HuH-7 (cell line): ENCODE data around the gene NUP210.

Experiments used
- DNase-seq: peaks from one replicate; pipeline ENCODE4 v3.0.0; 2011; ENCODE audit warnings: low spot score

NUP210 gene

DNA sequence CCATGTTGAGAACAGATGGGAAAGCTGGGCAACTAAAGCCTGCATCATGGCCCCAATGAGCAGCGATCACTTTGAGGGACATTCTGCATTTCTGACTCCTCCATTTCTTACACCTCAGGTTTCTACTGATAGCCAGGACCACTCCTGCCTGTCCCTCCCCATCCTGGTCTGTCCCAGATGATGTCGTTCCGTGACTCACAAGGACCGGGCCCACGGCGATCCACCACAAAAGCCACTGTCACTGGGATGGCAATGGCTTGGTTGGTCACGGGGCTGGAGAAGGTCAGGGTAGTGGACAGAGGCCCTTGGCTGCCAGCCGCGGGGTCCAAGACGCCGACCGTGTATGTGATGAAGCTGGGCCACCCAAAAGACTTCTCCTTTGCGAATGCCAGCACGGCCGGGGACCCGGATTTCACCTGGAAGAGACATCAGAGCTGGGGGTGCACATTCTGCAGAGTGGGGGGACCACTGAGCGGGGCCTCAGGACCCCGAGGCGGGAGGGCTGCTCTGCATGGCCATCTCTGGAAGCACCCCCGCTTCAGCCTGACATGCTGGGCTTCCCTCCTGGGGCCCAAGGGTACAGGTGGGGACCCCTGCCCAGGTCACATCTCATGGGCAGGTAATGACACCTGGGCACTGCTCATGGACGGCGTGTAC, 100.4 kb downstream of the NUP210 start:
- DNase-seq = no peak

DNA sequence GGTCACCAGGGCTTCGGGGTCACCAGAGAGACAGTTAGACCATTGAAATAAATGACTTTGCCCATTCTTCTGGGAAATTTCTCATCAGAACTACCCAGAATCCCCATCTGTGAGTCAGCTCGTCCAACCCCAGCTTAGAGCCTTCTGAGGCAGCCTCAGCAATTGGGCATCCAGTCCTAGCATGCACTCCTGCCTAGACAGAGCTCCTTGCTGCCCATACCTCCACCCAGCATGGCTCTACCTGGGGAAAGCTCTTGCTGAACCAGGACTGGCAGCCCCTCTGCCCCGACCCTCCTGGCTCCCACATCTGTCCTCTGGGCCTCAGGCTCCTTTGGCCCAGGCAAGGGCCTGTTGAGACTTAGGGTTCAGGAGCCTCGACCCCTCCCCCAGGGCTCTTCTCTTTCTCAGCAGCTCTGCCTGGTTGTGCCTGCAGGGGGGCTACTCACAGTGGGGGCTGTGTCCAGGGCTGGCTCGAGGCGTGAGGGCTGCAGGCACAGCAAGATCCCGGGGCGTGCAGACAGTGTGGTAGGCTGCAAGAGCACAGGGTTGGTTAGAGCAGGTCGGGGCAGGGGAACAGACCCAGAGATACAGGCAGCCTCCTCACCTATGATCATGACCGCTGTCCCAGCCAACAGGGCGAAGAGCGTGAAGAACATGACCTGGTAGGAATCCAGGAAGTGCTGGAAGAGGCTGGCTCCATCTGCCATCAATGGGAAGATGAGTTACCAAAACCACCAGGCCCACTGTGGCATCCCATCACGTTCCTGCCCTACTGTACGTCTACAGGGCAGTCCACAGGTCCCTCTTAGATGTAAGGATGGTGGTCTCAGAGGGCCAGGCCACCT, 101.3 kb downstream of the NUP210 start:
- DNase-seq = no peak

DNA sequence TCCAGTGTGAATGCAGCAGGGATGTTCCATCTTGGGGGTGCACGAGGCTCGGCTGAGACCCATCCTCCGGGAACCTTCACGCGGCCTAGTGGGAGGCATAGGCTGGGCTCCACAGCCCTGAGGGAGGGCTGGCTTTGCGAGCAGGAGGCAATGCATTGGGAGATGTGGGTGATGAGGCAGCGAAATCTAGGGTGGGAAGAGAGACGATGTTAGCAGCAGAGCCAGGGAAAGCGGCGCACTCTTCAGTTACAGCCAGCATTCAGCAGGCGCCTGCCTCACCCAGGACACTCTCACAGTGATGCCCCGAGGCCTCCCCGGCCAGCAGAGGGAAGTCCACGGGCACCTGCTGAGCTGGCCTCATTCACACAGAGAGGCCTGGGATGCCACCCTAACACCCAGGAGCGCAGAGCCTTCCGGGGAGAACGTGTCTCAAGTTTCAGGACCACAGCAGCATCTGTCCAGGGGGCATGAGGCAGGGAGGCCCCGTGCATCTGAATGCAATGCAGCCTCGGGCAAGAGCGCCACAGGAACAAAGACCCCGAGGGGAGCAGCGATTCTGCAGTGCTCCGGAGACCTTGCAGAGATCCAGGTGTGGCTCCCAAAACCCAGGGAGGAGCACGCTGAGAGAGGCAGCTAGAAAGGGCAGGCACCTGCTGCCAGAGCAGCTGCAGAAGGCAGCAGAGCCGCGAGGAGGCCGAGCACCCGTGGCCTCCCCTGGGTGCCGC, 102.4 kb downstream of the NUP210 start:
- DNase-seq = no peak

DNA sequence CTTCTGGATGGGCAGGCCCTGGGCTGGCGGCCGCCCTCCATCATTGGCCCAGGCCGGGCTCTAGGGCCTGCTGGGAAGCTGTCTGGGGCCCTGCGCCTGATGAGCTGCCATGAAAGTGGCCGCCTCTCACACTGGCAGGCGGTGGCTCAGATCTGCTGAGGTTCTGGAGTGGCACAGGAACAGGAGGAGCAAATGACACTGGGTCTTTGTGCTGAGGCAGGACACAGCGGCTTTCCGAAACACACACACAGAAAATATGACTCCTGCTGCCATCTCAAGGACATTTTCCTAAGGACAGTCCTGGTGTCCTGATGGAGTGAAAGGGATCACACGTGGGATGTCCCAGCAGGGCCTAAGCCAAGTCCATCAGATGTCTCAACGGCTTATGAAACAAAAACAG, 103.5 kb downstream of the NUP210 start:
- DNase-seq = no peak

DNA sequence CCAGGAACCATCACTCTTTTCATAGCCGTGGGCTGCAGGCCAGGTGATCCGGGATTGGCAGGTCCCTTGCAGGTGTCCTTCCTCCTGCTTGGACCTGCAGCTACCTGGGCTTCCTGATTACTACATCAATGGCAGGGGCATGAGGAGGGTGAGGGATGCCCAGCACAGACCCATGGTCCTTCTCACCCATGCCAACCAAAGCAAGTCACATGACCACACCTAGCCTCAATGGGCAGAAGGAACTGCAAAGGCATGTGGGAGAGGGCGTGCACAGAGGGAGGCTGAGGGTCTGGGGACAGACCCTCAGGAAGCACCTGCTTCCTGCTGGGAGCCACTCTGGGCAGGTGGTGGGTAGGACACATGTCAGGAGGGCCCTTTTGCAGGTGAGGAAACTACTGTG, 105.2 kb downstream of the NUP210 start:
- DNase-seq = no peak

DNA sequence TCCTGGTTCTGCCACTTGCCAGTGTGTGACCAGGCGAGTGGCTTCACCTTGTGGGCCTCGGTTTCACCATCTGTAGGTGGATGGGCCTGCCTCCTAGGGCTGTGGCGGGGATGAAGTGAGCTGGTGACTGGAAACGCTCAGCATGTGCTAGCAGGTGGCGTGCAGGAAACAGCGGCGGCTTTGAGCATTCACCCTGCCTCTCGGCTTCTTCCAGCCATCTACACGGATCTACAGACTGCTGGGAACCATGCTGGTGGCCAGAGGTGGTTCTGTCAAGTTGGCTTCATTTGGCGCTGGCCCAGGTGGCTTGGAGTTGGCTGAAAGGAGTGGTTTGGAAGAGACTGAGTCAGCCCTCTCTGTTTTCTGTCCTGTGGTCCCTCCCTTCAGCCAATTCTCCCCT, 106.3 kb downstream of the NUP210 start:
- DNase-seq = no peak

DNA sequence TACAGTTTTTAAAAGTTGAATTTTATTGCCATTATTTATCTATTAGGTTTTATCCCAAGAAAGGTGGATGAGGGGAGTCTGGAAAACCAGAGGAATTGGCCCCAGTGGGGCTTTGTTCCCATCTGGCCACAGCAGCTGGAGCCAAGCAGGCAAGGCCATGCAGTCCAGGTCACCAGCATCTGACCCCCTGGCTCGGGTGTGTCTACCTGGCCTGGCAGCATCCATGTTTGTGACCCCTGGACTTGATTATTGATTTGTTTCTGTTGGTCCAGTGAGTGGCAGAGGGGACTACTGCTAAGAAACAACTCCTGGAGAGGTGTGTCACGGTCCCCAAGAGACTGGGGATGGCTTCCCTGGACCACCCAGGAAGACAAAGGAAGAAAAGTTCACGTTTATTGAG, 111.1 kb downstream of the NUP210 start:
- DNase-seq = no peak

DNA sequence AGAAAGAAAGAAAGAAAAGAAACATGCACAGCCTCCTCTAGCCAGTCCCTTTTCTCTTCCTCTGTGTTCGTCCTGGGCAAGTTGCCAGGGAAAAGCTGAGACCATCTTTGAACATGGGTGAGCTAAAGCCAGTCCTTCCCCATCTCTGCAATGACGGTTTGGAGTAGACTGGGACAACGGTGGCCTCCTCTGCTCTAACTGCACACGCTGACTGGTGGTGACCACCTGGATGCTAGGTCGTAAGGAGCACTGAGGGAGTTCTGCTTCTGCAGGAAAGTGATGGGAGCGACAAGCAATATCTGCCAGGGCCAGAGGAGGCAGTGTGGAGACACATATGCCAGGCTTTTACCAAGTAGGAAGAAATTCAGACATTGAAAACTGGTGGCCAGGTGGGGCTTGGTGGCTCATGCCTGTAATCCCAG, 111.7 kb downstream of the NUP210 start:
- peak; percentile 91 for DNase-seq

DNA sequence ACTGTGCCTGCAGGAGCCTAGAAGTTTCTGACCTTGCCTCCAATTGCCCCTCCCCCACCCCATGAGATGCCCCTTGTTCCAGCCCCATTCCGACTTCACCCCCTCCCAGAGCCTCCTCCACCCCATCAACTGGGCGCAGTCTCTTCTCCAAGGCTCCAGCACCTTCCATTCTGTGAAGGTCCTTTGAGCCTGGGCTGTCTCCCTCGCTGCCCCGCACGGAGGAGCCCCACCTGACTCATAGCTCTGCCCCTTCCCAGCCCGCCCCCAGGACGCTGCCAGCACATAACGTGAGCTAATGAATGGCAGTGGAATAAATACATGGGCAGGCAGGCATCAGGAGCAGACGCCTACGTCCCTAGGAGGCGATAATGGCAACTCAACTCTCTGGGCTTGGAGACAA, 113.1 kb downstream of the NUP210 start:
- no peak for DNase-seq

DNA sequence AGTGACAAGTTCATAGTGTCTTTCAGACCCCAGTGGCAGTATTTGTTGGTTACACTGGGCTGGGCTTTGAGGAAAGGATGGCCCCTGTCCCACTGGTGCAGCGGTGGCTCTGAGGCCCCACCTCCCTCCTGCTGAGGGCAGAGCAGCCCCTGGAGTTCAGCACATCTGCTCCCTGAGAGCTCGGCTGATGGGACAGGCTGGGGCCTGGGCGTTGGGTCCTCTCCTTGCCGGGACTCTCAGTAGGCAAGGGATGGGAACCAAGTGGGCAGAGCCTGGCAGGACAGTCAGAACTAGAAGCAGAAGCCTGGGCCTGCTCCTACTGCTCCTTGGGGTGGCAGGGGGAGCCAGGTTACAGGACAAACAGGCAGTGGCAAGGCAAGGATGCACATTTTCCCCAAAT, 114.5 kb downstream of the NUP210 start:
- DNase-seq = no peak

DNA sequence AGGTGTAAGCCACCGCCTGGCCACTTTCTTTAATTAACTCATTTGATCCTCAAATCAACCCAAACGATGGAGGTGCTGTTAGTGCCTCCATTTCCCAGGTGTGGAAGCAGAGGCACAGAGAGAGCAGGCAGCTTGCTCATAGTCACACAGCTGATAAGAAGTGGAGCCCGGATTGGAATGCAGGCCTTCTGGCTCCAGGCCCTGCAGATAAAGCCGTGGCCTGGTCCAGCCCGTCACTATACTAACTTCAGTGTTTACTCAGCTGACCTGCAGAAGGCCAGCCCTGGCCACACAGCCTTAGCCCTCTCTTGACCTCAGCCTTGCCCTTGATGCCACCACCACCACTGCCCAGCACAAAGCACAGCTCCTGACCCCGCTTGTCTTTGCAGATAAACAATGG, 116.7 kb downstream of the NUP210 start:
- DNase-seq = no peak

DNA sequence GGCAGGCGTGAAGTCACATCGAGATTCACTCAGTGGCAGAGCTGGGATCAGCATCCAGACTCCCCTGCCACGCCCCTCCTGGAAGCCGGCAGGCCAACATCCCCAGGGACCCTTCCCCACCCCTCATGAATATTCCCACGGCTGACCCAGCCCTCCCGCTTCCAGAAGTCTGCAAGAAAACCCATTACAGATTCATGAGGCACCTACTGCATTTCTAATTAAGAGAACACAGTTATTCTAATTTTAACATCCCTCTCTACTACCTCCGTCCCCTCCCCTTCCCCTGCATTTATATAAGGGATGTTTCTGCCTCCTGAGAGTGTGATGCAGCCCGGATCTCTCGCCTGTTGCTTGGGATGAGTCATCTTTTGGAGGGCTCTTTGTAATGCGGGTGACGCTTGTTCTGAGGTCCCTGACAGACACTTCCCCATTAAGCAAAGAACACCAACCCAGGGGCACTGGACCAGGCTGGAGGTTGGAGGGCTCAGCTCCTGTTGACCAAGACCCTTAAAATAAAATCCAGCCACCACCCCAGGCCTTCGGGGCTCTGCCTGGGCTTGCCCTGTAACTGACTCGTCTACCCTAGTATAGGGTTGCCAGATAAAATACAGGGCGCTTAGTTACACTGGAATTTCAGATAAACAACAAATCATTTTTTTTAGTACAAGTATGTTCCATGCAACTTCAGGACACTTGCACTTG, 118.7 kb downstream of the NUP210 start:
- DNase-seq = no peak

DNA sequence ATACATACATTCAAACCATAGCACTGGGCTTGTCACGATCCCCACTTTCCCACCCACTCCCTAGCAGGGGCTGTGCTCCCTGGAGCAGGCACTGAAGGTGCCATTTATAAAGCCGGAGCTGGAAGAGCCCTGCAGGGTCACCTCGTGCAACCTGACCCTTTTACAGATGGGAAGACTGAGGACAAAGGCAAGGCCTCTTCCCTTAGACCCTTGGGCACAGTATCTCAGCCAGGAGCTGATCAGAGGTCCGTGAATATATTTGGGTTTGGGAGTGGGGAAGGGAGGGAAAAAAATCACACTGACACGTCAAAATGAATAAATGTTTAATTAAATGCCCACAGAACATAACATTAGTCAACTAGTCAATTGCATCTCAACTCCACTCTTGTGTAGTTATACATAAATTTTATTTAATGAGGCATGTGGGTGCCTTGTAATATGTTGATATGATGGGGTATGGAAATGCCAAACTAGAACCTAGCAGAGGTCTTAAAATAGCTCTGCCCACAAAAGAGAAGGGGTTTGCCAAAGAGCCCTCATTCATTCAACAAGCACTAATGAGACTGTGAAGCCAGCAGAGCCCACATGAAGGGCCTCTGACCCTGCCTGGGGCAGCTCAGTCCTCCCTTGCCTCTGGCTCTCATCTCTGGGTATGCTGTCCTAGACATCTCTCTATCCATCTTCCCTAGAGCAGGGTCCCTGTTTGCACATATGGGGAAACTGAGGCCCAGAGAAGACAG, 119.4 kb downstream of the NUP210 start:
- no peak for DNase-seq

DNA sequence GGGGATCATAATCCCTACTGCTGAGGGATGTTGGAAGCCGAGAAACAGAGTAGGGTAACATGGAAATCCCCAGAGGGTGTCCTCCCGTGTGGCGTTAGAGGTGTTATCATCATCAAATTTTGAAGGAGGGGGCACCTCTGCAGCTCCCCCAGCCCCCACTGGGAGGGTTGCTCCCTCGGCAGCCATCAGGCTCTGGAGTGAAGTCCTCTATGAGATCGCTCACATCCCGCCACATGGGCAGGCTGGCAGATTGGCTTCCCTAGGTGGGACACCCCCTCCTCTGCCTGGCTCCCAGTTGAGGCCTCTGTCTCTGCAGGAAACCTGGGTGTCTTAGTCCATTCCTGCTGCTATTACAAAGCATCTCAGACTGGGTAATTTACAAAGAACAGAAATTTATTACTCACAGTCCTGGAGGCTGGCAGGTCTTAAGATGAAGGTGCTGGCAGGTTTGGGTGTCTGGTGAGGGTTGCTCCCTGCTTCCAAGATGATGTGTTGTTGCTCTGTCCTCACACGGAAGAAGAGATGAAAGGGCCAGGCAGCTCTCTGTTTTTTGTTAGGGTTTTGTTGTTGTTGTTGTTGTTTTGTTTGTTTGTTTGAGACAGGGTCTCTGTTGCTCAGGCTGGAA, 120.5 kb downstream of the NUP210 start:
- no peak for DNase-seq

DNA sequence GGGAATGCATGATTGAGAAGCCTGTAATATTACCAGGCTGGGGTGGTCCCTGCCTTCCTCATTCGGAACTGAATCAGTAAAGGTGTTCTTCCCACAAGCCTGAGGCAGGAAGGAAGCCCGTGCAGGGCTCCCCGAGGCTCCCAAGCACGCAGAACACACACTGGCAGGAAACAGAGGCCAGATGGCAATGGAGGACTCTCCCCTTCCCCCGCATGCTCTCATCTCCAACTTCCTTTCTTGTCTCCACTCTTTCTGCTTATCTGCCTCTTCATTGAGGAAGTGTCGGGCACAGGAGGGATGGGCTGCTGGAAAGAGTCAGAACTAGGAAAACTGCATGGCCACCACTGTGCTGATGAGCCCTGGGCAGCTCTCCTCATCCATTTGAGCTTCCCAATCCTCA, 123.5 kb downstream of the NUP210 start:
- no peak for DNase-seq

DNA sequence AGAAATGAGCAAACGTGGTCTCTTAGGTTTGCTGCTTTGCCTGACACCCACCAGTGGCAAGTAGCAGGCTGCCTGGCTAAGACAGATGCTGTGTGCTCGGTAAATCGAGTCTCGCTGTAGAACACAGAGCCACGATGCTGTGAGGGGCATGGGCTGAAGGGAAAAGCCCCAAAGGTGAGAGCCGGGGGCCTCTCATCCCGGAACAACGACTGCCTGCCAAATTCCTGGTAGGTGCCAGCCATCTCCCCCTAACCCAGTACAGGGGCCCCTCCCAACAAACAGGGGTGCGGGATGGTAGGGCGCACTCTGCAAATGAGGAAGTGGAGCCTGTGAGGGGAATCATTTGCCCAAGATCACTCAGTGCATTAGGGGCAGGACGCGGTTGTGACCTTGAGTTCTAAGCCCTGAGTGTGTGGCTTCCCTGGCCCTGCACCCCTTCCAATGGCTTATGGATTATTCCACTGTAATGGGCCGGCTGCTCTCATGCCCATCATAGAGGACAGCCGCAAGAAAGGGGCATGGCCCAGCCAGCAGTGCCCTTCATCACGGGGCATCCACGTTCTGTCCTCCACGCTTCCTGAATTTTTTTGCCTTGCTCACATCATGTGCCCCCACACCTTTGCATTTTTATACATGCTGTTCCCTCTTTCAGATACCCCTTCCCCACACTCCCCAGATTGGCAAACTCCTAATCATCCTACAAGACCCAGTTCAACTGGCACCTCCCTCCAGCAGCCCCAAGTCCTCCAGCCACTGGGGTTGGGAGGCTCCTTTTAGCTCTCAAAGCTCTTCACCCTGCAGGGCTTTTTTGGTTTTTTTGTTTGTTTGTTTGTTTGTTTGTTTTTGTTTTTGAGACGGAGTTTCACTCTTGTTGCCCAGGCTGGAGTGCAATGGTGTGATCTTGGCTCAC, 125.4 kb downstream of the NUP210 start:
- no peak for DNase-seq

DNA sequence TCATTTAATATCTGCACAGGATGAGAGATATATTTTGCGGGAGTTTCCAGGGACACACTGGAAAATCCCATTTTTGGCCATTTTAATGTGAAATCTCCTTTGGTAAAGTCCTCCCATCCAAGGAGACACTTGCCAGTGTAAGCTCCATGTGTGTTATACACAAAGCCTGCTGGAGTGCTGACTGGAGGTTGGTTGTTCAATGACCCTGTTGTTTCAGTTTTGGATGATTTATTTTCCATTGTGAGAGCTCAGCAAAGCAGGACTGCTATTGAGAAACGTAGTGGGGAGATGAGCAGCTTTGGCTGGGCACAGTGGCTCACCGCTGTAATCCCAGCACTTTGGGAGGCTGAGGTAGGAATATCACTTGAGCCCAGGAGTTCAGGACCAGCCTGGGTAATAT, 127.7 kb downstream of the NUP210 start:
- no peak for DNase-seq

DNA sequence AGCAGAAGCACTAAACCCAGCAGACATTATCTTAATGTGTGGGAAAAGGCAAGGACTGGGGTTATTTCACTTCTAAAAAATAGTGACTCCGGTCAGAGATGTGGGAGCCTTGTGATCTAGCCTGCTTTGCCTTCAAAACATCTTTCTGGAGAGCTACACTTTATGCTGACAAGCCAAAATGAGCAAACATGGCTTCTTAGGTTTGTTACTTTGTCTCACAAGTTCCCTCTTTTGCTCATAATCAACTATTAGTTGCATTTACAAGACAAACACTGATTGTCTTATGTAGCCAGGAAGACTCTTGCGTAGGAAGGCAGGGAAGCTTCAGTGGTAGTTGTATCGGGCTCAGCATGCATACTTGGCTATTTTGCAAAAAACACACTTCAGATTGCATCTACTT, 129.2 kb downstream of the NUP210 start:
- no peak for DNase-seq

DNA sequence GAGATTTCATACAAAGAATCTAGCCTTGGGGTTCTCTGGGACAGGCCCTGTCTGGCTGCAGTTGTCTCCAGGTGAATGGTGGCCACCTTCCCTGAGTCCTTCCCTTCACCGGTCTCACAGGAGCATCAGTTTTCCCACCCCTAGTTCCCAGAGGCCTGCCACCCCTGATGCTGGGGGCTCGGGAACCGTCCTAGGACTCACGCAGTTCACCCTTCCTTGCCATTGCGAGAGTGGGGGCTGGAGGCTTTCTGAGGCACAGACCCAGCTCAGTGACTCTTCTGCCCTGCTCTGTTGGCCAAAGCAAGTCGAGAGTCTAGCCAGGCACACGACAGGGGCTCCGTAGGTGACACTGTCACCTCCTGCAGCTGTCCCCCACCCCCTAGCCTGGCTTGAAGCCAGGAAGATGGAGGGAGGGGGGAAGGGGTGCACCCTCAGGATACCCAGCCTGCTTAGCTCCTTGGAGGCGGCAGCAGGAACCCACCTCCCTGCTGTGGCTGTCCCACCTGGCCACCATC, 130.3 kb downstream of the NUP210 start:
- DNase-seq = no peak
